Transverse colon (tissue), 4 donors: ENCODE measurements around the gene GRM8. TPM values are rescaled to one million over a fixed set of nuclear protein-coding genes. Genes with fewer than 3 reads are reported as not detected.

Experiments
- DNase-seq: peaks from one replicate; pipeline ENCODE4 v3.0.0-alpha.2; 2019
- H3K27ac ChIP-seq, 4 donors: fragments of 200-600 bp; sonication (generic); 2 replicates each; pipeline ENCODE4 v1.5.1; 2016 to 2018; ENCODE audit warnings: inconsistent platforms in 4 of 4
- H3K27me3 ChIP-seq: fragments of 200-600 bp; sonication (generic); 2 replicates; pipeline ENCODE4 v1.5.1; 2017; ENCODE audit warnings: inconsistent platforms
- H3K36me3 ChIP-seq, 4 donors: fragments of 200-600 bp; sonication (generic); 2 replicates each; pipeline ENCODE4 v1.5.1; 2017 to 2019; ENCODE audit warnings: inconsistent platforms in 4 of 4
- H3K4me1 ChIP-seq, 4 donors: fragments of 200-600 bp; sonication (generic); 2 replicates each; pipeline ENCODE4 v1.5.1; 2017 to 2020; ENCODE audit warnings: inconsistent platforms in 4 of 4
- H3K4me3 ChIP-seq, 4 donors: fragments of 200-600 bp; sonication (generic); 1 replicate in 1 of 4; 2 replicates in 3 of 4; pipeline versions ENCODE4 v1.5.1 to v1.6.1; 2017 to 2019; ENCODE audit warnings: inconsistent platforms in 4 of 4
- H3K9me3 ChIP-seq, 2 donors: fragments of 200-600 bp; sonication (generic); 2 replicates each; pipeline ENCODE4 v1.5.1; 2017 to 2019; ENCODE audit warnings: inconsistent platforms in 2 of 2
- EP300 ChIP-seq: sonication (generic); formaldehyde crosslinking; IDR thresholded peaks from one replicate; pipeline ENCODE4 v1.6.1; 2017; ENCODE audit warnings: antibody characterized with exemption, low read depth
- POLR2A ChIP-seq: fragments of 450-650 bp; IDR thresholded peaks from one replicate; pipeline ENCODE4 v1.6.1; 2016; ENCODE audit warnings: antibody characterized with exemption, mild to moderate bottlenecking, moderate library complexity
- POLR2AphosphoS5 ChIP-seq, 3 donors: sonication (generic); formaldehyde crosslinking; IDR thresholded peaks; one replicate each; pipeline ENCODE4 v1.6.1; 2016; ENCODE audit warnings: antibody characterized with exemption in 3 of 3
- WGBS, 2 donors: methylation state at CpG; one replicate each; pipeline ENCODE4 v1.1.5; 2018; ENCODE audit warnings: low coverage in 1 of 2; 5-methylcytosine and 5-hydroxymethylcytosine counted together
- in situ Hi-C, 4 donors: fragments of 200-750 bp; cut with MboI; loops; one replicate each; pipeline versions ENCODE4 v1.15.0 to v1.15.1; 2017; ENCODE audit warnings: low sequenced_read_pairs in 3 of 4, low pct_ligation_motif_present in 1 of 4, low pct_unique_long_range_greater_than_20kb in 1 of 4
- intact Hi-C: fragments of 100-400 bp; cut with DNase I; formaldehyde crosslinking; loops from one replicate; pipeline ENCODE4 v1.15.1; 2023; ENCODE audit warnings: low total_unique reads
- total RNA-seq, 4 donors: library from RNA; depleted of rRNA; stranded (reverse); fragments of >200 nt; gene quantifications; one replicate each; pipeline ENCODE4 v1.1.0, GENCODE V29; 2016
- TF ChIP-seq, protein P1 (sequence below), 5 experiments: fragments of 200-600 bp in 3 of 5; fragments of 450-650 bp in 2 of 5; sonication (generic) in 3 of 5; IDR thresholded peaks; 1 replicate in 2 of 5; 2 replicates in 3 of 5; pipeline ENCODE4 v1.5.1; 2016 to 2017; ENCODE audit warnings: antibody characterized with exemption in 5 of 5, inconsistent platforms in 3 of 5, mild to moderate bottlenecking in 2 of 5, moderate library complexity in 1 of 5

GRM8 gene
- total RNA-seq, 4 donors from 2014 or later = 0.68 to 9.7 (median 2.9) TPM

DNA sequence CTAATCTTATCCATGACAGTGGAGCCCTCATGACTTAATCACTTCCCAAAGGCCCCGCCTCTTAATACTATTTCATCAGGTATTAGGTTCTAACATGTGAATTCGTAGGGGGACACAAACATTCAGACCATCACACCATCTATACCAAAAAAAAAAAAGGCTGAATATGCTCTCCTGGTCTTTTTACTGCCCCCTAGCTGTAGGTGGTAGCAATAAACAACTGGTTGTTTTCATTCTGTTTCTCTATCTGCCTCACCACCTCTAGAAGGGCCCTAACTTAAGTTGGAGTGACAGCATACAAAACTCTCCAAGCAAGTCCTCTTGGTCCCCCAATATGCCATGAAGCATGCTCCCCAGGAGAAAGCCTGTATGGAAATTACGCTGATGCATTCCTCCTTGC is 94.1 kb downstream of the GRM8 start:
- no peak overlapping the region for H3K4me3 ChIP-seq
- H3K9me3 ChIP-seq = no peaks in the 10 kb centered on the region
- H3K27ac ChIP-seq = no peak overlapping the region
- no peaks in the 10 kb centered on the region for H3K4me1 ChIP-seq
- H3K36me3 ChIP-seq = no peaks in the 10 kb centered on the region
- DNase-seq = no peak
- TF ChIP-seq, protein P1, sequence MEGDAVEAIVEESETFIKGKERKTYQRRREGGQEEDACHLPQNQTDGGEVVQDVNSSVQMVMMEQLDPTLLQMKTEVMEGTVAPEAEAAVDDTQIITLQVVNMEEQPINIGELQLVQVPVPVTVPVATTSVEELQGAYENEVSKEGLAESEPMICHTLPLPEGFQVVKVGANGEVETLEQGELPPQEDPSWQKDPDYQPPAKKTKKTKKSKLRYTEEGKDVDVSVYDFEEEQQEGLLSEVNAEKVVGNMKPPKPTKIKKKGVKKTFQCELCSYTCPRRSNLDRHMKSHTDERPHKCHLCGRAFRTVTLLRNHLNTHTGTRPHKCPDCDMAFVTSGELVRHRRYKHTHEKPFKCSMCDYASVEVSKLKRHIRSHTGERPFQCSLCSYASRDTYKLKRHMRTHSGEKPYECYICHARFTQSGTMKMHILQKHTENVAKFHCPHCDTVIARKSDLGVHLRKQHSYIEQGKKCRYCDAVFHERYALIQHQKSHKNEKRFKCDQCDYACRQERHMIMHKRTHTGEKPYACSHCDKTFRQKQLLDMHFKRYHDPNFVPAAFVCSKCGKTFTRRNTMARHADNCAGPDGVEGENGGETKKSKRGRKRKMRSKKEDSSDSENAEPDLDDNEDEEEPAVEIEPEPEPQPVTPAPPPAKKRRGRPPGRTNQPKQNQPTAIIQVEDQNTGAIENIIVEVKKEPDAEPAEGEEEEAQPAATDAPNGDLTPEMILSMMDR (IDR thresholded peaks at IDR 0.05) = peak in 2 of 5 experiments; percentile 4 to 6
- TF ChIP-seq EP300 = no peak
- in situ Hi-C loops (no loop called here), intact Hi-C loops (no loop called here)
- no peaks in the 10 kb centered on the region for H3K27me3 ChIP-seq
- WGBS, 2 donors = 67% methylated on average over 3 of the region's 3 CpGs; no CpG with 5 or more reads in 1 of the 2 donors

DNA sequence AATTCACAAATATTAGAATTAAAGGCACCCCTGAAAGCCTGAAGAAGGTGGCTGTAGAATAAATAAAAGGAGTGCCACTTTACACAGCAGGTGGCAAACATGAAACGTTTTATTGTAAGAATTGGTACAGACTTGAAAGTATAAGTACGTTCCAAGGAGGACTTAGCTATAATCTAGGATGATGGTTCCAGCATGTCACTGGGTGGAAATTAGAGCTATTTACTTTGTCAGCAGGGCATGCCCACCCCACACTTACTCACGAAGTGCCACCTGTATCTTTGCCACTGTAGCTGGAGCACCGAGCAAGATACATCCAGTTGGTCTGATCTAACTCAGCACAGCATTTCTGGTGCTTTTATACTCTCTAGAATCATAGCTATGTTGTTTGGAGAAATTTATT is 97.8 kb downstream of the GRM8 start:
- Histone ChIP-seq H3K4me1 (no peaks in the 10 kb centered on the region), H3K27me3 (no peaks in the 10 kb centered on the region), H3K4me3 (no peak overlapping the region), H3K36me3 (no peaks in the 10 kb centered on the region), H3K27ac (no peak overlapping the region), H3K9me3 (no peaks in the 10 kb centered on the region)
- DNase-seq = no peak
- in situ Hi-C loops = no loop called here
- intact Hi-C loops = no loop called here
- 48 to 61% methylated on average over 4 of the region's 4 CpGs for WGBS, 2 donors
- no peak for TF ChIP-seq EP300
- no peak for TF ChIP-seq POLR2AphosphoS5 (IDR thresholded peaks at IDR 0.05)
- no peak for TF ChIP-seq POLR2A
- TF ChIP-seq, protein P1 (IDR thresholded peaks at IDR 0.05) = no peak

DNA sequence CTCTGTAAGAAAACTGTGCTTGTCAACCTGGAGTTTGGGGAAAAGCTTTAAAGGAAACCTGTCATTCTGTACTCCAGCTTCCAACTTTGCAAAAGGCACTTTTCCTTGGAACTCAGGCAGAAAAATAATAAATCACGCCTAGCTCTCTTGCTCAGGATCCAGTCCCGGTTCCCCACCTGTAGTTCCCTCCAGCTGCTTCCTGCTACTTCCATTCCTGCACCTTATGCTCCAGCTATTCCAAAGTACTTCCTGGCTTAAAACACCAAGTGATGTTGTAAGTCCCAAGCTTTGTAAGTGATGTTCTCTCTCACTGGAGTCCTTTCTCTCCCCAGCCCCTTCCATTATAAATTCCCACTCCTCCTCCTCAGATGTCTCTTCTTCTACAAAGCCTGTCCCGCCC is 98.6 kb downstream of the GRM8 start:
- in situ Hi-C loops = no loop called here
- no peaks in the 10 kb centered on the region for H3K36me3 ChIP-seq
- H3K9me3 ChIP-seq = no peaks in the 10 kb centered on the region
- H3K4me3 ChIP-seq = no peak overlapping the region
- intact Hi-C loops = no loop called here
- no peak for DNase-seq
- H3K4me1 ChIP-seq = no peaks in the 10 kb centered on the region
- TF ChIP-seq EP300 = no peak
- TF ChIP-seq, protein P1 (IDR thresholded peaks at IDR 0.05) = no peak
- no peak for TF ChIP-seq POLR2A
- no peak for TF ChIP-seq POLR2AphosphoS5 (IDR thresholded peaks at IDR 0.05)
- no peak overlapping the region for H3K27ac ChIP-seq
- 63% methylated on average over 3 of the region's 3 CpGs; no CpG with 5 or more reads in 1 of the 2 donors for WGBS, 2 donors
- no peaks in the 10 kb centered on the region for H3K27me3 ChIP-seq

DNA sequence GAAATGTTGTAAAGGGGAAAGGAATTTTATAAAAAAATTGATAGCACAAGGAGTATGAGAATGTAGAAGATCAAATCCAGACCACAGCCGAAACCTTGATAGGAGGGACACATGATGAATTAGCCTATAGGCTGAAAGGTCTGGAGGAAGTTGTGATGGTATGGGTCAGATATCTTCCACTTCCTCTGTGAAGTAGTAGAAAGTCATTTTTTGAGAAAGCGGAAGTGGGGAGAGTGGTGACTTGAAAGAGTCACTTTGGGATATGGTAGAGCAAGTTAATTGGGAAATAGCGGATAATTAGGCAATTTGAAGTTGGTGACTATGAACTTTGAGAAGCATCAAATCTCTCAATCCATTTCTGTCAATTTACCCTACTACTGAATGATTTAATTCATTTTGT is 99.4 kb downstream of the GRM8 start:
- H3K9me3 ChIP-seq = no peaks in the 10 kb centered on the region
- DNase-seq = no peak
- no peaks in the 10 kb centered on the region for H3K27me3 ChIP-seq
- no peak overlapping the region for H3K27ac ChIP-seq
- H3K36me3 ChIP-seq = no peaks in the 10 kb centered on the region
- no peak overlapping the region for H3K4me3 ChIP-seq
- TF ChIP-seq EP300 (no peak), POLR2AphosphoS5 (IDR thresholded peaks at IDR 0.05) (no peak), POLR2A (no peak)
- TF ChIP-seq, protein P1 (IDR thresholded peaks at IDR 0.05) = no peak
- in situ Hi-C loops (no loop called here), intact Hi-C loops (no loop called here)
- 93 to 95% methylated on average over 3 of the region's 3 CpGs for WGBS, 2 donors
- no peaks in the 10 kb centered on the region for H3K4me1 ChIP-seq
